Measurements from ENCODE around the gene ATG5.
"Not testable (repeated sequence)": the region's sequence is repeated elsewhere in the genome, so short reads cannot be mapped to it uniquely, and the experiment has no call there.

ATG5 gene

DNA sequence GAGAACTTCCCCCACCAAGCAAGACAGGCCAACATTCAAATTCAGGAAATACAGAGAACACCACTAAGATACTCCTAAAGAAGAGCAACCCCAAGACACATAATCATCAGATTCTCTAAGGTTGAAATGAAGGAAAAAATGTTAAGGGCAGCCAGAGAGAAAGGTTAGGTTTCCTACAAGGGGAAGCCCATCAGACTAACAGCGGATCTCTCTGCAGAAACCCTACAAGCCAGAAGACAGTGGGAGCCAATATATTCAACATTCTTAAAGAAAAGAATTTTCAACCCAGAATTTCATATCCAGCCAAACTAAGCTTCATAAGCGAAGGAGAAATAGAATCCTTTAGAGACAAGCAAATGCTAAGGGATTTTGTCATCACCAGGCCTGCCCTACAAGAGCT lies 61.1 kb downstream of the ATG5 start:
- DNase-seq; intact Hi-C loops (cut with DNase I): not testable (repeated sequence)

DNA sequence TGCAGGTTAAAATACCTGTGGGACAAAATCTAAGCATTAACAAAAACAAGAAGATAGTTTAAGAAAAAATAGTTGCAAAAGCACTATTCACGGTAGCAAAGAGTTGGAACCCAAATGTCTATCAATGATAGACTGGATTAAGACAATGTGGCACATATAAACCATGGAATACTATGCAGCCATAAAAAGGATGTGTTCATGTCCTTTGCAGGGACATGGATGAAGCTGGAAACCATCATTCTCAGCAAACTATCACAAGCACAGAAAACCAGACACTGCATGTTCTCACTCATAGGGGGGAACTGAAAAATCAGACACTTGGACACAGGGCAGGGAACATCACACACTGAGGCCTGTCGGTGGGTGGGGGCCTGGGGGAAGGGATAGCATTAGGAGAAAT lies 65.8 kb downstream of the ATG5 start:
- intact Hi-C loops (cut with DNase I); DNase-seq: not testable (repeated sequence)

DNA sequence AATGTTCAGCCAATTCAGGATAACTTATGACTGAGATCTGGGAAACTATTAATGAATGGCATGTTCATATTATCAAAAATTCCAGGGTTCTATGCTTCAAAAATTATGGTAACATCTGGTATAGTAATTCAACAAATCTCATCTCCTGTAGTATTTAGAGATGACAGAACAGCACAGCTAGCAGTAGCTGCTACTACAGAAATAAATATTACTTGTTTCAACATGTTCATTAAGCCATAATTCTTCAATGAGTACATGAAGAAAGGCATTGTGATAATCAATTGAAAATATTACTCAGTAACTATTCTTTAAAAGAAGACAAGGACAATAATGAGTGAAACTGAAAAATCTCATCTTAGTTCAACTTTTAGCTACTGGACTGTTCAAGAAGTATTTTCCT lies 66.8 kb downstream of the ATG5 start:
- no peak for DNase-seq

GRCh38 chr6:106257195-106257594 lies 68.4 kb downstream of the ATG5 start:
- no peak for DNase-seq
- intact Hi-C loops (cut with DNase I): no loop called here

More for the DNA sequence above, 66.8 kb downstream of the ATG5 start:
- intact Hi-C loops (cut with DNase I): no loop called here

DNA sequence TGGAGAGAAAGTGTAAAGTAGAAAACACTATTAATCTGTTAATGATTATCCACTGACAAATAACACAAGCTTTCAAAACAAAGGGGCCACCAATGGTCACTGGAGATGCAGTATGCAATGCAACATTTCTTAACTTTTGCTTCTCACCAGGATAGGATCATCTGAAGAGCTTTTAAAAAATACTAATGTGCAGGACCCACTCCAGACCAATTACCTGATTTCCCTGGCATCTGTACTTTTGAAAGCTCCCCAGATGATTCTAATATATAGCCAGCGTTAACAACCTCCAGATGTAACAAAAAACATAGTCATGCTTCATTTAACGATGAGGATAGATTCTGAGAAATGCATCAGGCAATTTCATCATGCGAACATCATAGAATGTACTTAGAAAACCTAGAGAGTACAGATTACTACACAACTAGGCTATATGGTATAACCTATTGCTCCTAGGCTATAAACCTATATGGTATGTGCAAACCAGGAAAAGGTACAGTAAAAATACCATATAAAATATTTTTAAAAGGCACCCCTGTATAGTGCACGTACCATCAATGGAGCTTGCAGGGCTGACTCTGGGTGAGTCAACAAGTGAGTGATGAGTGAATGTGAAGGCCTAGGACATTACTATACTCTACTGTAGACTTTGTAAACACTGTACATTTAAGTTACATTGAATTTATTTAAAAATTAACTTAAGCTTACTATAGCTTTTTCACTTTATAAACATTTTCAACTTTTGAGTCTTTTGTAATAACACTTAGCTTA lies 69.2 kb downstream of the ATG5 start:
- intact Hi-C loops (cut with DNase I): no loop called here

DNA sequence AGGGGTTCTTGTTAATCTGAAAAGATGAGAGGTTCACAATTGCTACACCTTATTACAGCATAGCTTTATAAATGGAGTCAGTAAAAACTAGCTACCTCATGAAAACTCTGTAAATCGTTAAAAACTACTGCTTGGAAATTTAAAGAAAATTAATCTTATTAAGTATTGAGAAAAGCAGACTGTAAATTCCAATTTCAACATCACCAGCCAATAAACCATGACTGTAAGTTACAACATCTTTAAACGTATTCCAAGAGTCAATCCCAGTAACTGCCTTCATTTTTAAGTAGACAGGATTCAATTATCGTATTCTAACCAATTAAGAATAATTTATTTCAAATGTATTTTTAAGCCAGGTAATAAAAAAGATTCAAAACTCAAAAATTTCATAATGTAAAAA lies 70.3 kb downstream of the ATG5 start:
- DNase-seq: no peak

More for the DNA sequence above, 69.2 kb downstream of the ATG5 start:
- no peak for DNase-seq

GRCh38 chr6:106254636-106255035 lies 70.9 kb downstream of the ATG5 start:
- intact Hi-C loops (cut with DNase I): no loop called here
- DNase-seq: no peak

More for the DNA sequence above, 70.3 kb downstream of the ATG5 start:
- intact Hi-C loops (cut with DNase I): no loop called here

- DNase-seq: no peak
- intact Hi-C loops (cut with DNase I): no loop called here
These were observed 71.8 kb downstream of the ATG5 start for GRCh38 chr6:106253731-106254130.

DNA sequence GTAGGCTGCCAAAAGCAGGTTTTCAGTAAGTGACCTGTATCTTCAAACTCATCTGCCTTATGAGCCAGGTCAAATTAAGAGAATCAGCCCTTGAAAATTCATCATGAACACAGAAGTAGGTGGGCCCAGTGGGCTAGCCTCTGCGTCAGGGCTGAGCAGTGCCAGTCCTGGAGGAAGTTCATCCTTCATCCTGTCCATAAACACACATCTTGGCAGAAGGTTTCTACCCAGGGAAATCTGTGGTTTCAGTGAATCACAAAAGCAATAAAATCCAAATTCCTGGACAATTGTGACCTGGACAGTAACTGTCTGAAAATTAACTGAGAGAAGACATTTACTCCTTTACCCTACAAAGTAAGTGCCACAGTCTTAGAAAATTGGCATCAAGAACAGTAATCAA lies 72.4 kb downstream of the ATG5 start:
- DNase-seq: no peak

DNA sequence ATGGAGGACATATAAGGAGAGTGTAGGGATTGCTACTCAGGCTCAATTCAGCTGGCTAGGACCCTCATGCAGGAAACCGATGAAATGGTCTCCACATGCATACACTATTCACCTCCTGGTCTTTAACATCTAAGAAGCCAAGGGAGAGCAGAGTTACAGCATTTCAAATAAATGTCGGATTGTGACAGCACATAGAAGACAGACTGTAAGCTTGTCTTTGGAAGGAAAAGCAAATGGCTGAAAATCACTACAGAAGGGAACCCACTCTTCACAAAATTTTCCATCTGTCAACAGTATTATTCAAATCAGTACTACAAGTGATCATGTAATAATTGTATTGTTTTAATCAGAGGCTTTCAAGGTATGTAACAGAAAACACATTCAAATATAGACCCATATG lies 72.9 kb downstream of the ATG5 start:
- DNase-seq: no peak
- intact Hi-C loops (cut with DNase I): no loop called here

More for the DNA sequence above, 72.4 kb downstream of the ATG5 start:
- intact Hi-C loops (cut with DNase I): no loop called here

DNA sequence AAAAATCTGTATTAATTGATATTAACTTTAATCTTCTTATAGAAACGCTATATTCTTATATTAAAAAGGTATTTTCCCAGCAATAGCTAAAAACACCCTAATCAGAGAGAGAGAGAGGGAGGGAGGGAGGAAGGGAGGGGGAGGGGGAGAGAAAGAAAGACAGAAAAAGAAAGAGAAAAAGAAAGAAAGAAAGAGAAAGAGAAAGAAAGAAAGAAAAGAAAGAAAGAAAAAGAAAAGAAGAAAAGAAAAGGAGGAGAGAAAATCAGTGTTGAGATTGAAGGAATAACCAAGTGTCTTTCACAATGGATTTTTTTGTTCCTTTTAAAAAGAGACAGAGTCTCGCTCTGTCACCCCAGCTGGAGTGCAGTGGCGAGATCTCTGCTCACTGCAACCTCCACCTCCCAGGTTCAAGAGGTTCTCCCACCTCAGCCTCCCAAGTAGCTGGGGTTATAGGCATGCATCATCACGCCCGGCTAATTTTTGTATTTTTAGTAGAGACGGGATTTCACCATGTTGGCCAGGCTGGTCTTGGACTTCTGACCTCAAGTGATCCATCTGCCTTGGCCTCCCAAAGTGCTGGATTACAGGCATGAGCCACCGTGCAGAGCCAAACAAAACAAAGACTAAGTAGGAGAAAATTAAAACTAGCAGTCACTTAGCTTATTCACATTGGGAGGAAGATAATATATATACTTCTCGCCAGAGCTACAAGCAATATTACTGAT lies 73.9 kb downstream of the ATG5 start:
- DNase-seq; intact Hi-C loops (cut with DNase I): not testable (repeated sequence)

- intact Hi-C loops (cut with DNase I): no loop called here
- no peak for DNase-seq
These were observed 74.6 kb downstream of the ATG5 start for GRCh38 chr6:106250953-106251352.

DNA sequence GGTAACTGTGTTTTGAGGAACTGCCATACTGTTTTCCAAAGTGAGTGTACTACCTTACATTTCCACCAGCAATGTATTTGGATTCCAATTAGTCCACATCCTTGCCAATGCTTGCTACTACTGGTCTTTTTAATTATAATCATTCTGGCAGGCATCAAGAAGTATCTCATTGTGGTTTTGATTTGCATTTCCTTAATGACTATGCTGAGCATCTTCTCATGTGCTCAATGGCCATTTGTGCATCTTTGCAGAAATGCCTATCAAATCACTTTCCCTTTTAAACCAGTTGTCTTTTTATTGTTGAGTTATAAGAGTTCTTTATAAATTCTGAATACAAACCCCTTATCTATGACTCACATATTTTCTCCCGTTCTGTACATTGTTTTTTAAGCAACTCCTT lies 75.9 kb downstream of the ATG5 start:
- DNase-seq: no peak
- intact Hi-C loops (cut with DNase I): no loop called here

DNA sequence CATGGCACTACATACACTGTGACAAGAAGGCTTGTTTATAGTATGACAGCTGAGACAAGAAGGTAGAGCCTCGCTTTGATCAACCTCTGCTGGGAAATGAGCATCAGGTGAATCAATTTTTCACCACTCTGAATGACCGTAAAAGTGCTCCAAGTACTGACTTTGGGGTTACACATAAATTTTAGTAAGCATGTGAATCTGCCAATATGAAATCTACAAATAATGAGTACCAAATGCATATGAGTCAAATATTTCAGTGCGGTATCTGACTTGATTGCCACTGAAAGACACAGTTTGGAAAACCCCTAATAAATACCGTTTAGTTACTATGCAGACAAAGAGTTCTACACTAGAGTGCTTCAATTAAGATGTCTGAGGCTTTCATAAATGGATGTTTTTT lies 77.8 kb downstream of the ATG5 start:
- intact Hi-C loops (cut with DNase I): no loop called here
- no peak for DNase-seq

GRCh38 chr6:106247293-106247692 lies 78.3 kb downstream of the ATG5 start:
- intact Hi-C loops (cut with DNase I): no loop called here
- no peak for DNase-seq

GRCh38 chr6:106244931-106245330 lies 80.6 kb downstream of the ATG5 start:
- intact Hi-C loops (cut with DNase I): no loop called here
- no peak for DNase-seq

DNA sequence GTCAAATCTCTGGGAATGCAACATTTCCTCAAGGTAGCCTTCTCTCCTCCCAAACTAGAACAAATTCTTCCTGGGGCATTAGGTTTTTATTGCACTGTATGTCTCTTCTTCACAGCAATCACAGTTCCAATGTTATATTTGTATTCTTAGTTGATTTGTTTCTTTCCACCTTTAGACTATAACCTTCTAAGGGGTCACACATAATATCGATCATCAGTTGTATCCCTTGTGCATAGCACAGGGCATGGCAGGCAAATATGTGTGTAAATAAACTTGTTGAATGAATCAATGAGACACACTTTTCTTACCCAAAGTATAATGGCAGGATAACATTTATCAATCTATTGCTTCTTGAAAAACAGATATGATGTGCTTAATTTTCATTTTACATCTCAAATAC lies 81.0 kb downstream of the ATG5 start:
- no peak for DNase-seq
- intact Hi-C loops (cut with DNase I): no loop called here

DNA sequence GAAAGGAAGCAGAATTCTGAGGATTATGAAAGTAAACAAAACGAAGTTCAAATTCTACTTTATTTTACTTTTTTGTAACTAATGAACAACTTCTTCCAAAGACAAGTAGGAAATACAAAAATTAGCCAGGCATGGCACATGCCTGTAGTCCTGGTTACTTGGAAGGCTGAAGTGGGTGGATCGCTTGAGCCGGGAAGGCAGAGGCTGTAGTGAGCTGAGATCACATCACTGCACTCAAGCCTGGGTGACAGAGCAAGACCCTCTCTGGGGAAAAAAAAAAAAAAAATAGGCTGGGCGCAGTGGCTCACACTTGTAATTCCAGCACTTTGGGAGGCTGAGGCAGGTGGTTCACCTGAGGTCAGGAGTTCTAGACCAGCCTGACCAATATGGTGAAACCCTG lies 82.3 kb downstream of the ATG5 start:
- DNase-seq: no peak
- intact Hi-C loops (cut with DNase I): no loop called here

DNA sequence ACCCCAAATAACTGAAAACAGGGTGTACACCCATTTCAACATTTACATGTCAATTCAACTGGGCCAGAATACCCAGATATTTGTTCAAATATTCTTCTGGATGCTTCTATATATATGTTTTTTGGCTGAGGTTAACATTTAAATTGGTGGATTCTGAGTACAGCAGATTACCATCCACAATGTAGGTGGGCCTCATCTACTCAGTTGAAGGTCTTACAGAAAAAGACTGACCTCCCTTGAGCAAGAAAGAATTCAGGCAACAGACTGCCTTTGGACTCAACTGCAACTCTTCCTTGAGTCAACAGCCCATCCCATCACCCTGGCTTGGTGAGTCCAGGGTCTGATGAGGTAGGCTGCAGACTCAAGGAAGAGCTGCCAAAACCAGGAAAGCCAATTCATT lies 84.1 kb downstream of the ATG5 start:
- intact Hi-C loops (cut with DNase I): no loop called here
- no peak for DNase-seq

DNA sequence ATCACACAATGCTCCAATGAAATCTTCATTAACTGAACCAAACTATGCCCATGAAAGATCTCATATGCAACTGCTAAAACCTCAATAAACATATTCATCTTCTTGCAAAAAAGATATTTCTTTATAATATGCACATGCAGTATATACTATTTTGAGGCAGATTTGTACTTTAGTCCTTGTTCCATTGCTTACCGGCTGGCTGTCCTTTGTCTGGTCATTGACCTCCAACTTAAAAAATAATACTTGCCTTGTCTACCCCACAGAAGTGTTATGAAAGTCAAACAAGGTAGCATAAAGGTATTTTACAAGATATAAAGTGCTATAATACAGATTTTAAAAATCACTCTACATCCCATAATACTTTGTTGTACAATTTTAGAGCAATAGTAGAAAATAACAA lies 88.3 kb downstream of the ATG5 start:
- no peak for DNase-seq
- intact Hi-C loops (cut with DNase I): no loop called here

DNA sequence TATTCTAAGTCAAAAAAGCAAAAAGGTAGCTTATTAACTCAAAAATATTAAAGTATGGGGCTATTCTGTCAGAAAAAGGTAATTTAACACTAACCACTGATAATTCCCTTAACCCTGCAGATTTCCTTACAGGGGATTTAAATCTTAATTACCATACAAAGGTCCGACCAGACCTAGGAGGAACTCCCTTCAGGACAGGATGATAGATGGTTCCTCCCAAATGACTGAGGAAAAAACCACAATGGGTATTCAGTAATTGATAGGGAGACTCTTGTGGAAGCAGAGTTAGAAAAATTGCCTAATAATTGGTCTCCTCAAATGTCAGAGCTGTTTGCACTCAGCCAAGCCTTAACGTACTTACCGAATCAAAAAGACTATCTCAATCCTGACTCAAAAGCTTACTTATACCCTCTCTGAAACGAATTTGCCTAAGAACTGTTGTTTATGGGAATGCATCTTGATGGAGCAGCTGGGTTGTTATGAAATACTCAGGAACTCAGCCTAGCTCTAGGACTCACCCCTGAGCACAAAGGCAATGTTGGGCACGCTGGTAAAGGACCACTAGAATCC lies 95.6 kb downstream of the ATG5 start:
- intact Hi-C loops (cut with DNase I); DNase-seq: not testable (repeated sequence)
